NCI-H524 (cell line): ENCODE data around the gene ZER1.
"Not testable (repeated sequence)": the region's sequence is repeated elsewhere in the genome, so short reads cannot be mapped to it uniquely, and the experiment has no call there.

Experiments used
- DNase-seq, 2 experiments: peaks; one replicate each; lab custom pipeline; 2025; lab: John Stamatoyannopoulos, UW

ZER1 gene

GRCh38 chr9:128715436-128715750 is 56.3 kb downstream of the ZER1 start:
- no peak for DNase-seq

- no peak for DNase-seq
These were observed 56.9 kb downstream of the ZER1 start for GRCh38 chr9:128714586-128715435.

DNA sequence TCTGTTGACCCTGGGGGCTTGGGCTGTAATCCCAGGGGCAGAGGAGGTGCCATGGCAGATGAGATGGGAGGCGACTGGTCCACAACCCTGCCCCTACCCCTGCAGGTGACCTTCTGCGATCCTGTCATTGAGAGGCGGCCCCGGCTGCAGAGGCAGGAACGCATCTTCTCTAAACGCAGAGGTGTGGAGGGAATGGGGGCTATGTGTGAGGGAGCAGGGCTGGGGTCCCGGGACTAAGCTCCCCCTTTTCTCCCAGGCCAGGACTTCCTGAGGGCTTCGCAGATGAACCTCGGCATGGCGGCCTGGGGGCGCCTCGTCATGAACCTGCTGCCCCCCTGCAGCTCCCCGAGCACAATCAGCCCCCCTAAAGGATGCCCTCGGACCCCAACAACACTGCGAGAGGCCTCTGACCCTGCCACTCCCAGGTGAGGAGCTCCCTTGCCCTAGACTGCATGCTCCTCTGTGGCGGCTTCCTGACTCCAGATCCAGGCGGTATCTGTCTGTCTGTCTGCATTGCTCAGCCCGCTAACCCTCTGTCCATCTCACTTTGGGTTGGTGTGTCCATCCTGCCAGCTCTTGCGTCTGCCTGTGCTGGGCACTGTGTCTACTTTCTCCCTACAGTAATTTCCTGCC is 57.7 kb downstream of the ZER1 start:
- no peak for DNase-seq

GRCh38 chr9:128713411-128713780 is 58.3 kb downstream of the ZER1 start:
- no peak for DNase-seq

- DNase-seq = no peak
These were observed 59.0 kb downstream of the ZER1 start for GRCh38 chr9:128712451-128713410.

GRCh38 chr9:128707446-128707845 is 64.3 kb downstream of the ZER1 start:
- no peak for DNase-seq

DNA sequence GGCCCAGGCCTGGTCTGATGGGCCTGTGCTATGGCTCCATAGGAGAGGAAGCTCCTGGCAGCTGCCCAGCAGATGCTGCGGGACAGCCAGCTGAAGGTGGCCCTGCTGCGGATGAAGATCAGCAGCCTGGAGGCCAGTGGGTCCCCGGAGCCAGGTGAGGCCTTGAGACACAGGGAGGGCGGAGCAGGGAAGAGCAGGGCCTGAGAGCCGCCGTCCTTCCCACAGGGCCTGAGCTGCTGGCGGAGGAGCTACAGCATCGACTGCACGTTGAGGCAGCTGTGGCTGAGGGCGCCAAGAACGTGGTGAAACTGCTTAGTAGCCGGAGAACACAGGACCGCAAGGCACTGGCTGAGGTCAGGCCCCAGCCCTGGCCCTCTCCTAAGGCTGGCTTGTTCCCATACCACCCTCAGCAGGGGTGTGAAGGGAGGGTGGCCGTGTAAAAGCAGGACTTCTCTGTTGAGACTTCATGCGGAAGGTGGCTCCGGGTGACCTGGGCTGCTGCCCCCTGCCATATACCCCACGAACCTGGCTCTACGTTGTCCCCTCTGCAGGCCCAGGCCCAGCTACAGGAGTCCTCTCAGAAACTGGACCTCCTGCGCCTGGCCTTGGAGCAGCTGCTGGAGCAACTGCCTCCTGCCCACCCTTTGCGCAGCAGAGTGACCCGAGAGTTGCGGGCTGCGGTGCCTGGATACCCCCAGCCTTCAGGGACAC is 64.9 kb downstream of the ZER1 start:
- no peak for DNase-seq

GRCh38 chr9:128706045-128706444 is 65.7 kb downstream of the ZER1 start:
- no peak for DNase-seq

- DNase-seq = no peak
These were observed 66.4 kb downstream of the ZER1 start for GRCh38 chr9:128705051-128705965.

DNA sequence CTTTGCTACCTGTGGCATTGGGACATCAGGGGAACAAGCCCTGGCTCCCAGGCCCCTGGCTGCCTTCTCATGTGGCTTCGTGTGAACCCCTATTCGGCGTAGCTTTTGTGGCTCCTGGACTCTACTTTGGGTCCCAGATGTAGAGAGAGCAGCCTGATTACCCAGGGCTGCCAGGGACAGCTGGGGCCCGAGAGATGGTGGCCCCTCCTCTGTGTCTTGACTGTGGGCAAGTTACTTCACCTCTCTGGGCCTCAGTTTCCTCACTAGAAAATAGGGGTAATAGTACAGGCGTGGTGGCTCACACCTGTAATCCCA is 67.4 kb downstream of the ZER1 start:
- no peak for DNase-seq

DNA sequence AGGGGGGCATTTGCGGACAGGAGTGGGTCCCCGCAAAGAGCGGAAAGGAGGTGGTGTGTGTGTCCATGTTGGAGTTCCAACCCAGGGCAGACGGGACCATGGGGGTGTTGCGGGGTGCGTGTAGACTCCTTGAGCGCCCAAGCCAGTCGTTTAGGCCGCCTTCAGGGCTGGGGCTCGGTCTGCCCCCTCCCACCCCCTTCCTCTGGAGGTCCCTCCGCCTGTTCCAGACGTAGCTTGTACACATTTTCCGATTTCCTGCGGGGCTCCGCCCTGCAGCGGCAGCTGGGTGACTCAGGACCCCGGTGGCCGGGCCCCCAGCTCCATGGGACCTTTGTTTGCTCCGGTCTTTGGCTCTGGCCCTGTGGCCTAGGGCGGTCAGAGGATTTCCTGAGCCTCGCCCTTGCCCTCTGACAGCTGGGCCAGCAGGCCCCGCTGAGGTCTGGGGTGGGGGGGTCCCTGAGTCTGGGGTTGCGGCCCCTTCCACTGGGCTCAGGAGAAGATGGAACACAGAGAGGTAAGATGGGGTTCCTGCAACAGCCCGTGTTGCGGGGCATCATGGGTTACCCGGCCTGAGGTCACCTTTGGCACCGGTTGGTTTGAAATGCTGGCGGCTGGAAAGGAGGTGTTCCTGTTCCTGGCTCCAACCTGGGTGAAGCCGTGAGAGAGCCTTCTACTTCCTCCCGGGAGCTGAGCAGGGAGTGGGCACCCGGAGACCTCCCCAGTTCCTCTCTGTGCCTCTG is 67.9 kb downstream of the ZER1 start:
- no peak for DNase-seq

- peak; percentile 62 to 75 for DNase-seq
These were observed 68.6 kb downstream of the ZER1 start for GRCh38 chr9:128702949-128703615.

DNA sequence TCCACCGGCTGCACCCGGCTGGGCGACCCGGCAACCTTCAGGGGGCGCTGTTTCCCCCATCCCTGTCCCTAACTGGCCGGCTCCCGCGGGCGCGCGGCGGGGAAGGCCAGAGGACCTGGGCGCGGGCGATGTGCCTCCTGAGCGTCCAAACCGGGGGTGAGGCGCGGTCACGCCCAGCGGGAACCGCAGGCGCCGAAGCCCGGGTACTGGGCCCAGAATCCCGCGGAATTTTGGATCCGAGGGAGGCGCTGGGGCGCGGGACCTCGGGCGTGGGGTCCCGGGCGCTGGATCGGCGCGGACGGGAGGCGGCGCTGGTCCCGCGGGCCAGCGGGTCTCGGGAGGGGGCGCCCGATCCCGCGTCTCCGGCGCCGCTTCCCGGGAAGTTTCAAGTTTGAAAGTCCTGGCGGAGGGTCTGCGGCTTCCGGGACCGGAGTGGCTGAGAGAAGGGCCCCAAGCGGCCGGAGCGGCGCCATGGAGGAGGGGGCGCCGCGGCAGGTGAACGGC is 69.2 kb downstream of the ZER1 start, which contains the start of gene PKN3:
Gene PKN3, plus strand, starts transcription at position 59 of the 504 bp plus-strand sequence. Its CDS starts 413 bp downstream, at position 472.
- DNase-seq = peak; percentile 77 to 89

DNA sequence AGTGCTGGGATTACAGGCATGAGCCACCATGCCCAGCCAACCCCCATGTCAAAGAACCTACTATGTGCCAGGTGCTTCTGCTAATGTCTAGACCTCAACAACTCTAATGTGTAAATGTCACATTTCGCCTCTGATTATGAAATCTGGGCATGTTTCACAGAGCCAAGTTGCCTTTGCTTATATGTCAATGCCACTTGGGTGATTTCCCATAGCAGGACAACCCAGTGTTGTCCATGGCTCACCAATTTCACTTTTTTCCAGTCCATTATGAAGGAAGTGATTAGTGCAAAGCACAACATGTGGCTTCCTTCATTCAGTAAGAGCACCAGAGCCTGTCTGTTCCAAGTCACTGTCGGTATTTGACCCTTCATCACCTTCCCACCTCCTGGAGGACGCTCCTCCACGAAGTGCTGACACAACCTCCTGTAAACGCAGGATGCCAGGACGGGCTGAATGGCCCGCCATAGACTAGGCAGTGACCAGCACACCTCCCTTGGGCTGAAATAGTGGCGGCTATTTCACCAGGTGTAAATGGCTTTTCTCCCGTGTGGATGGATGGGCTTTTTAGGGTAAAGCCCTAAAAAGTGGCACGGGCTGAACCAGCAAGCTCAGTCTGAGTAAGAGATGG is 70.4 kb downstream of the ZER1 start:
- DNase-seq = no peak

GRCh38 chr9:128699096-128699795 is 72.5 kb downstream of the ZER1 start:
- DNase-seq = not testable (repeated sequence)

- DNase-seq = no peak
These were observed 74.6 kb downstream of the ZER1 start for GRCh38 chr9:128696923-128697707.

DNA sequence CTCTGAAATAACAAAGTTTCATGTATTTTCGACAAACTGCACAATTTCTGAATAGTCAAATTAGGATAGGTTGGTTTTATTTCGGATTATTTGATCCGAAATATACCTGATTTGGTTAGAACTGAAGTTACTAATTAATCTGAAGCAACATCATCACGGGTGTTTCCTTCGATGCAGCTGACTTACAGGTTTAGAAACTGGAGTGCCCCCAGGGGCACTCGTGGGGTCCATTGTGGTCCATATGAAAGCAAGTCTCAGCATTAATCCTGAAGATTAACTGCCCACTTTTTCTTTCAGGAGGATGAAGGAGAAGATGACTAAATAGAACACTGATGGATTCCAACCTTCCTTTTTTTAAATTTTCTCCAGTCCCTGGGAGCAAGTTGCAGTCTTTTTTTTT is 77.4 kb downstream of the ZER1 start:
- DNase-seq = no peak
